ENCODE data around the gene FSD1. TPM values are rescaled to one million over a fixed set of nuclear protein-coding genes. Genes with fewer than 3 reads are reported as not detected.

Gene FSD1
- polyA plus RNA-seq, 1 donor from 2014 or later, result 114 TPM

GRCh38 chr19:4278010-4278409 lies 26.4 kb upstream of the FSD1 start:
- Histone ChIP-seq H3K4me3 (ENCODE audit: low read length) (peak overlapping the region; percentile 89), H3K4me2 (ENCODE audit: low read length) (no peak overlapping the region)

DNA sequence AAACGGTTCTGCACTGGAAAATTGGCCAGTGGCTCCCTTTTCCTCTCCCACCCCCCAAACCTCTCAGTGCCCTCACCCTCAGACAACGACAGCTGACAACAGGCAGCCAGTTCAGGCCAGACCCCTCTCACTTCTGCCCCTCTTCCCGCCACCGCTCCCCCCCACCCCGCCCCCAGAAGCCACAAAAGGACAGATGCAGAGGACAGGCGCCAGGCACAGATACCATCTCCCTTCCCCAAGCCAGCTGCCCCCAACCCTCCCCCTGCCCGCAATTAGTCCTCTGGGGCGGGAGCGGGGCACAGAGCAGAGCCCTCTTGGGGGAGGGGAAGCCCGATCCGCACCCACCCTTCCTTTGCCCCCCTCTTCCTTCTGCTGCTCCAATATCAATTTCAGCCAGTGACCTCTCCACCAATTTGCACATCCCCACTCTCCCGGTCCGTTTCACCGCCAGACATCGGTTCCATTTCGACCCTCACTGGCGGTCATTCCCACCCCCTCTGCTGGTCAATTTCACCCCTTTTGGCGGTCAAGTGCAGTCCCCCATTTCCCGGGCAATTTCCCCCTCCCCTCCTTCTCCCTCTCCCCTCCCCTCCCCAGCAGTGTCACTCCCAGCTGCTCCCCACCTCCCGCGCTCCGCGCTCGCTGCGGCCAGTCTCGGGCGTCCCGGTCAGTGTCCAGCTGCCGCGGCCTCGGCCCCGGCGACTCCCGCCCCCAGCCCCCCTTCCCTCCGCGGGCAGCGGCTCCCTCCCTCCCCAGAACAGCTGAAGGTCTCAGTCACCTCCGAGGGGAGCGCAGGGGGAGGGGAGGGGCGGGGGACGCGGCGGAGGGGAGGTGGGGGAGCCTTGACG lies 25.8 kb upstream of the FSD1 start, which contains the start of gene SHD:
SHD (plus strand) TSS at position 848 of the 848 bp plus-strand sequence. CDS start 798 bp downstream, outside the sequence.
- Histone ChIP-seq H3K4me2 (ENCODE audit: low read length) (peak within 1 kb of the TSS; percentile 97), H3K27ac (ENCODE audit: low read length) (peak within 1 kb of the TSS; percentile 86), H3K79me2 (replicated peaks; ENCODE audit: insufficient read depth, low read length) (peaks cover 9% of the 10 kb centered on the region), H3K9ac (ENCODE audit: low read length) (peak within 1 kb of the TSS; percentile 92), H3K27me3 (ENCODE audit: insufficient read depth, low read depth, low read length) (no peaks in the 10 kb centered on the region), H4K20me1 (ENCODE audit: insufficient read depth) (no peaks in the 10 kb centered on the region), H3F3A (ENCODE audit: insufficient read depth, low read length, poor library complexity, severe bottlenecking) (no peaks in the 10 kb centered on the region), H3K4me3 (ENCODE audit: low read length) (peak within 1 kb of the TSS; percentile 89), H3K9me2 (ENCODE audit: insufficient read depth, low read length) (no peaks in the 10 kb centered on the region), H3K9me3 (ENCODE audit: low read length) (no peaks in the 10 kb centered on the region), H2AFZ (ENCODE audit: low read depth, low read length) (peak within 1 kb of the TSS; percentile 45), H3K36me3 (ENCODE audit: insufficient read depth, low read length) (no peaks in the 10 kb centered on the region)
- TF ChIP-seq, protein P1, sequence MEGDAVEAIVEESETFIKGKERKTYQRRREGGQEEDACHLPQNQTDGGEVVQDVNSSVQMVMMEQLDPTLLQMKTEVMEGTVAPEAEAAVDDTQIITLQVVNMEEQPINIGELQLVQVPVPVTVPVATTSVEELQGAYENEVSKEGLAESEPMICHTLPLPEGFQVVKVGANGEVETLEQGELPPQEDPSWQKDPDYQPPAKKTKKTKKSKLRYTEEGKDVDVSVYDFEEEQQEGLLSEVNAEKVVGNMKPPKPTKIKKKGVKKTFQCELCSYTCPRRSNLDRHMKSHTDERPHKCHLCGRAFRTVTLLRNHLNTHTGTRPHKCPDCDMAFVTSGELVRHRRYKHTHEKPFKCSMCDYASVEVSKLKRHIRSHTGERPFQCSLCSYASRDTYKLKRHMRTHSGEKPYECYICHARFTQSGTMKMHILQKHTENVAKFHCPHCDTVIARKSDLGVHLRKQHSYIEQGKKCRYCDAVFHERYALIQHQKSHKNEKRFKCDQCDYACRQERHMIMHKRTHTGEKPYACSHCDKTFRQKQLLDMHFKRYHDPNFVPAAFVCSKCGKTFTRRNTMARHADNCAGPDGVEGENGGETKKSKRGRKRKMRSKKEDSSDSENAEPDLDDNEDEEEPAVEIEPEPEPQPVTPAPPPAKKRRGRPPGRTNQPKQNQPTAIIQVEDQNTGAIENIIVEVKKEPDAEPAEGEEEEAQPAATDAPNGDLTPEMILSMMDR (IDR thresholded peaks at IDR 0.05; ENCODE audit: poor library complexity, severe bottlenecking), result no peak
- TF ChIP-seq EZH2 (IDR thresholded peaks at IDR 0.05; ENCODE audit: borderline replicate concordance, insufficient read depth, low read length, poor library complexity, severe bottlenecking), result no peak
- no peak for TF ChIP-seq TAF1 (IDR thresholded peaks at IDR 0.05; ENCODE audit: low read depth)
- TF ChIP-seq EP300 (conservative IDR thresholded peaks at IDR 0.05; ENCODE audit: poor library complexity, severe bottlenecking), result no peak
- TF ChIP-seq RAD21 (conservative IDR thresholded peaks at IDR 0.05), result no peak

More at GRCh38 chr19:4278010-4278409, 26.4 kb upstream of the FSD1 start:
- H3F3A ChIP-seq (ENCODE audit: insufficient read depth, low read length, poor library complexity, severe bottlenecking), result no peaks in the 10 kb centered on the region
- H3K9me2 ChIP-seq (ENCODE audit: insufficient read depth, low read length), result no peaks in the 10 kb centered on the region
- H3K9me3 ChIP-seq (ENCODE audit: low read length), result no peaks in the 10 kb centered on the region
- H4K20me1 ChIP-seq (ENCODE audit: insufficient read depth), result no peaks in the 10 kb centered on the region
- TF ChIP-seq MXI1 (conservative IDR thresholded peaks at IDR 0.05; ENCODE audit: poor library complexity, severe bottlenecking), result no peak
- TF ChIP-seq REST (IDR thresholded peaks at IDR 0.05; ENCODE audit: borderline replicate concordance), result no peak
- TF ChIP-seq RAD21 (conservative IDR thresholded peaks at IDR 0.05), result no peak
- TF ChIP-seq, protein P1 (IDR thresholded peaks at IDR 0.05; ENCODE audit: poor library complexity, severe bottlenecking), result no peak
- no peak for TF ChIP-seq POLR2AphosphoS5 (IDR thresholded peaks at IDR 0.05)
- no peak for TF ChIP-seq SMC3 (conservative IDR thresholded peaks at IDR 0.05; ENCODE audit: poor library complexity)
- no peak for TF ChIP-seq EZH2 (IDR thresholded peaks at IDR 0.05; ENCODE audit: borderline replicate concordance, insufficient read depth, low read length, poor library complexity, severe bottlenecking)
- no peak for TF ChIP-seq TAF1 (IDR thresholded peaks at IDR 0.05; ENCODE audit: low read depth)
- TF ChIP-seq EP300 (conservative IDR thresholded peaks at IDR 0.05; ENCODE audit: poor library complexity, severe bottlenecking), result no peak
- no peaks in the 10 kb centered on the region for H3K36me3 ChIP-seq (ENCODE audit: insufficient read depth, low read length)
- H3K27me3 ChIP-seq (ENCODE audit: insufficient read depth, low read depth, low read length), result no peaks in the 10 kb centered on the region
- H3K9ac ChIP-seq (ENCODE audit: low read length), result peak overlapping the region; percentile 92
- no peak overlapping the region for H2AFZ ChIP-seq (ENCODE audit: low read depth, low read length)
- H3K27ac ChIP-seq (ENCODE audit: low read length), result peak overlapping the region; percentile 86
- H3K79me2 ChIP-seq (replicated peaks; ENCODE audit: insufficient read depth, low read length), result peaks cover 9% of the 10 kb centered on the region
